HG03135 (cell line): ENCODE results near the gene NUP210L.
"Not testable (repeated sequence)": the region's sequence is repeated elsewhere in the genome, so short reads cannot be mapped to it uniquely, and the experiment has no call there.

ENCODE experiments used
- ATAC-seq: cut with Tn5 transposase; IDR thresholded peaks from one replicate; pipeline ENCODE4 v1.9.1; 2021; ENCODE audit warnings: mild to moderate bottlenecking, moderate library complexity; ENCODE audit not compliant: unreplicated experiment

Gene NUP210L

GRCh38 chr1:154170547-154171222 is 15.8 kb upstream of the NUP210L start:
- ATAC-seq, result no peak

GRCh38 chr1:154167461-154167860 is 12.6 kb upstream of the NUP210L start:
- no peak for ATAC-seq

GRCh38 chr1:154166207-154166606 is 11.3 kb upstream of the NUP210L start:
- ATAC-seq, result no peak

GRCh38 chr1:154159554-154159953 is 4.7 kb upstream of the NUP210L start:
- ATAC-seq, result no peak

GRCh38 chr1:154158307-154159125 is 3.6 kb upstream of the NUP210L start:
- no peak for ATAC-seq

- peak; percentile 72 for ATAC-seq
Observed at GRCh38 chr1:154157520-154158306, 2.8 kb upstream of the NUP210L start.

GRCh38 chr1:154155251-154155650 is 378 bp upstream of the NUP210L start:
- ATAC-seq, result no peak

- ATAC-seq, result no peak
Observed at GRCh38 chr1:154154053-154154452, 820 bp downstream of the NUP210L start.

GRCh38 chr1:154151311-154151710 is 3.6 kb downstream of the NUP210L start:
- ATAC-seq, result no peak

- no peak for ATAC-seq
Observed at GRCh38 chr1:154148807-154149206, 6.1 kb downstream of the NUP210L start.

- ATAC-seq, result not testable (repeated sequence)
Observed at GRCh38 chr1:154147505-154147904, 7.4 kb downstream of the NUP210L start.

- ATAC-seq, result no peak
Observed at GRCh38 chr1:154145986-154146385, 8.9 kb downstream of the NUP210L start.

- no peak for ATAC-seq
Observed at GRCh38 chr1:154142358-154142757, 12.5 kb downstream of the NUP210L start.

GRCh38 chr1:154141240-154141639 is 13.6 kb downstream of the NUP210L start:
- ATAC-seq, result no peak

- no peak for ATAC-seq
Observed at GRCh38 chr1:154137888-154138287, 17.0 kb downstream of the NUP210L start.

GRCh38 chr1:154133256-154133655 is 21.6 kb downstream of the NUP210L start:
- no peak for ATAC-seq

- ATAC-seq, result no peak
Observed at GRCh38 chr1:154129391-154129970, 25.4 kb downstream of the NUP210L start.

GRCh38 chr1:154123205-154123604 is 31.7 kb downstream of the NUP210L start:
- ATAC-seq, result not testable (repeated sequence)

GRCh38 chr1:154117642-154118041 is 37.2 kb downstream of the NUP210L start:
- no peak for ATAC-seq

GRCh38 chr1:154115180-154115579 is 39.7 kb downstream of the NUP210L start:
- no peak for ATAC-seq

- no peak for ATAC-seq
Observed at GRCh38 chr1:154104433-154105082, 50.3 kb downstream of the NUP210L start.
